HepG2 (cell line): ENCODE data around the gene PHOSPHO2. TPM values are rescaled to one million over a fixed set of nuclear protein-coding genes. Genes with fewer than 3 reads are reported as not detected.

Source experiments
- ATAC-seq: fragments of 200-7000 bp; cut with Tn5 transposase; 3 replicates; pipeline ENCODE4 v1.9.1; 2020; ENCODE audit warnings: mild to moderate bottlenecking, moderate library complexity
- BruUV-seq: library from RNA; stranded (reverse); fragments of 400-500 nt; replicated peaks from 2 replicates; lab custom pipeline; 2021; lab: Mats Ljungman, UMichigan
- CTCF ChIA-PET: fragments of 300-600 bp; formaldehyde crosslinking; extraction: SDS; loops from one replicate; lab custom pipeline; 2021; ENCODE audit warnings: low total read pairs, inconsistent platforms, low intra/inter-chr PET ratio; lab: Yijun Ruan, JAX
- POLR2A ChIA-PET: fragments of 350-600 bp; sonication (Branson Sonifier 250); formaldehyde crosslinking; loops from one replicate; lab custom pipeline; 2020; ENCODE audit warnings: antibody characterized with exemption, inconsistent platforms; lab: Yijun Ruan, JAX
- DNase-seq: peaks from one replicate; pipeline ENCODE4 v3.0.0-alpha.2; 2015; ENCODE audit warnings: low spot score
- FAIRE-seq: peaks from 3 replicates; lab custom pipeline; 2011; peaks lifted over from hg19 to GRCh38; lab: Jason Lieb, UNC
- H2AFZ ChIP-seq: one replicate; pipeline ENCODE4 v1.6.1; 2011; ENCODE audit warnings: low read length, inconsistent platforms
- H3K27ac ChIP-seq: fragments of 300-600 bp; 3 replicates; pipeline ENCODE4 v1.8.0; 2011; ENCODE audit warnings: mixed run types, mild to moderate bottlenecking, mixed read lengths, low read length, inconsistent platforms; ENCODE audit not compliant: insufficient read depth; ENCODE audit errors: extremely low read length
- H3K27me3 ChIP-seq, 2 experiments: fragments of 200-600 bp in 1 of 2; 2 replicates in 1 of 2; 3 replicates in 1 of 2; pipeline versions ENCODE4 v1.6.0 to v1.8.0; 2011; ENCODE audit warnings: low read length in 2 of 2, mild to moderate bottlenecking in 2 of 2, moderate library complexity in 2 of 2, inconsistent platforms in 1 of 2; ENCODE audit not compliant: insufficient read depth in 2 of 2, control insufficient read depth in 1 of 2
- H3K36me3 ChIP-seq, 2 experiments: fragments of 200-600 bp in 1 of 2; replicated peaks in 1 of 2; 2 replicates in 1 of 2; 3 replicates in 1 of 2; pipeline versions ENCODE4 v1.5.1 to v1.8.0; 2011; ENCODE audit warnings: low read length in 2 of 2, inconsistent platforms in 1 of 2; ENCODE audit not compliant: insufficient read depth in 2 of 2, control insufficient read depth in 1 of 2
- H3K4me1 ChIP-seq: 2 replicates; pipeline ENCODE4 v1.5.1; 2012; ENCODE audit warnings: low read length, inconsistent platforms; ENCODE audit not compliant: insufficient read depth
- H3K4me2 ChIP-seq: 2 replicates; pipeline ENCODE4 v1.6.0; 2011; ENCODE audit warnings: low read depth, low read length, inconsistent platforms
- H3K4me3 ChIP-seq, 3 experiments: fragments of 200-600 bp in 1 of 3; sonication (generic), shearing (Covaris generic) in 1 of 3; replicated peaks in 1 of 3; 2 replicates each; pipeline ENCODE4 v1.5.1; 2011 to 2016; ENCODE audit warnings: low read length in 3 of 3, inconsistent platforms in 2 of 3, low read depth in 2 of 3, mild to moderate bottlenecking in 2 of 3, control low read depth in 1 of 3, mixed read lengths in 1 of 3; ENCODE audit not compliant: insufficient read depth in 1 of 3
- H3K79me2 ChIP-seq: one replicate; pipeline ENCODE4 v1.6.1; 2011; ENCODE audit warnings: low read length, inconsistent platforms; ENCODE audit not compliant: insufficient read depth
- H3K9ac ChIP-seq: 2 replicates; pipeline ENCODE4 v1.6.0; 2011; ENCODE audit warnings: mild to moderate bottlenecking, low read depth, low read length, inconsistent platforms; ENCODE audit not compliant: insufficient read depth
- H3K9me3 ChIP-seq: 2 replicates; pipeline ENCODE4 v1.5.1; 2012; ENCODE audit warnings: mild to moderate bottlenecking, low read length
- H4K20me1 ChIP-seq: 2 replicates; pipeline ENCODE4 v1.6.0; 2011; ENCODE audit warnings: inconsistent platforms, mild to moderate bottlenecking, low read length, moderate library complexity; ENCODE audit not compliant: insufficient read depth
- CHD2 ChIP-seq: IDR thresholded peaks from 2 replicates; pipeline ENCODE4 v1.6.1; 2011; ENCODE audit warnings: low read depth, low read length, improper control_type of control experiment
- CREB1 ChIP-seq, 2 experiments: fragments of 450-650 bp in 1 of 2; IDR thresholded peaks; 2 replicates each; pipeline ENCODE4 v1.6.1; 2016 to 2017; ENCODE audit warnings: control low read depth in 1 of 2, mild to moderate bottlenecking in 1 of 2, missing compliant biosample characterization in 1 of 2, missing genetic modification characterization in 1 of 2
- ELF4 ChIP-seq: sonication (generic); formaldehyde crosslinking; IDR thresholded peaks from 2 replicates; pipeline ENCODE4 v1.5.0; 2020; ENCODE audit warnings: missing genetic modification reagents, mild to moderate bottlenecking, moderate library complexity, borderline replicate concordance
- HNRNPL ChIP-seq: fragments of 200-400 bp; formaldehyde crosslinking; IDR thresholded peaks from 2 replicates; pipeline ENCODE4 v1.6.1; 2017; ENCODE audit warnings: mild to moderate bottlenecking, low read depth, low read length
- KLF15 ChIP-seq: sonication (generic); formaldehyde crosslinking; IDR thresholded peaks from 2 replicates; pipeline ENCODE4 v1.8.1; 2023; ENCODE audit warnings: borderline replicate concordance, mild to moderate bottlenecking, inconsistent platforms, missing genetic modification reagents, mixed read lengths
- MTF1 ChIP-seq: sonication (generic); formaldehyde crosslinking; IDR thresholded peaks from 2 replicates; pipeline ENCODE4 v1.5.0; 2020; ENCODE audit warnings: missing genetic modification reagents
- NFE2 ChIP-seq: sonication (generic); formaldehyde crosslinking; IDR thresholded peaks from 2 replicates; pipeline ENCODE4 v1.4.0; 2020; ENCODE audit warnings: missing genetic modification reagents
- NFE2L2 ChIP-seq: fragments of 150-350 bp; IDR thresholded peaks from 2 replicates; pipeline ENCODE4 v1.6.1; 2014; ENCODE audit warnings: low read length
- PAWR ChIP-seq: sonication (generic); formaldehyde crosslinking; IDR thresholded peaks from 2 replicates; pipeline ENCODE4 v1.4.0; 2020; ENCODE audit warnings: missing genetic modification reagents, mild to moderate bottlenecking, borderline replicate concordance
- RAD21 ChIP-seq: fragments of 450-650 bp; formaldehyde crosslinking; IDR thresholded peaks from 2 replicates; pipeline ENCODE4 v1.5.0; 2020; ENCODE audit warnings: mild to moderate bottlenecking
- RFXAP ChIP-seq: sonication (generic); formaldehyde crosslinking; IDR thresholded peaks from 2 replicates; pipeline ENCODE4 v1.4.0; 2020; ENCODE audit warnings: missing genetic modification reagents, borderline replicate concordance
- SMAD9 ChIP-seq: sonication (generic); formaldehyde crosslinking; IDR thresholded peaks from 2 replicates; pipeline ENCODE4 v1.5.1; 2020; ENCODE audit warnings: mild to moderate bottlenecking, missing genetic modification reagents
- SSRP1 ChIP-seq: IDR thresholded peaks from 2 replicates; pipeline ENCODE4 v1.6.1; 2016; ENCODE audit warnings: control low read depth
- TBP ChIP-seq: sonication (generic); formaldehyde crosslinking; IDR thresholded peaks from 2 replicates; pipeline ENCODE4 v1.5.0; 2020; ENCODE audit warnings: missing genetic modification reagents
- ZNF460 ChIP-seq: sonication (generic); formaldehyde crosslinking; IDR thresholded peaks from 2 replicates; pipeline ENCODE4 v1.5.1; 2020; ENCODE audit warnings: missing genetic modification reagents, mild to moderate bottlenecking, borderline replicate concordance
- ZNF775 ChIP-seq: sonication (generic); formaldehyde crosslinking; IDR thresholded peaks from 2 replicates; pipeline ENCODE4 v1.4.0; 2020; ENCODE audit warnings: missing genetic modification reagents, mild to moderate bottlenecking, moderate library complexity, borderline replicate concordance
- ZSCAN12 ChIP-seq: sonication (generic); formaldehyde crosslinking; IDR thresholded peaks from 2 replicates; pipeline ENCODE4 v1.9.0; 2021; ENCODE audit warnings: mild to moderate bottlenecking, missing genetic modification reagents
- WGBS: methylation state at CpG from one replicate; pipeline ENCODE4 v1.1.6; 2017; ENCODE audit warnings: low lambda C conversion rate; 5-methylcytosine and 5-hydroxymethylcytosine counted together
- in situ Hi-C: cut with HindIII; loops from 2 replicates; pipeline ENCODE4 v1.10.0; 2017; ENCODE audit warnings: low pct_unique_long_range_greater_than_20kb; ENCODE audit not compliant: extremely low pct_ligation_motif_present
- intact Hi-C: fragments of 100-400 bp; cut with micrococcal nuclease; formaldehyde crosslinking; loops from one replicate; pipeline ENCODE4 v1.10.0; 2022; ENCODE audit not compliant: unreplicated experiment
- polyA plus RNA-seq, 8 experiments: library from polyadenylated mRNA; depleted of rRNA in 3 of 8; stranded (reverse) in 7 of 8; unstranded in 1 of 8; fragments of >200 nt; fragmentation: Illumina TruSeq in 4 of 8; extraction: Trizol in 4 of 8; gene quantifications; 2 replicates each; pipeline versions ENCODE4 v1.2.1 to v1.2.3, GENCODE V29; 2011 to 2016; ENCODE audit warnings: low read depth in 4 of 8, missing spikeins in 1 of 8, mixed read lengths in 1 of 8; ENCODE audit not compliant: insufficient read depth in 1 of 8
- total RNA-seq, 5 experiments: library from RNA; depleted of rRNA; stranded (reverse); fragments of >200 nt; fragmentation: Illumina TruSeq; extraction: Trizol; gene quantifications; 2 replicates each; pipeline ENCODE4 v1.2.3, GENCODE V29; 2016; ENCODE audit warnings: low read depth in 1 of 5
- TF ChIP-seq, protein P1 (sequence below), 2 experiments: sonication (generic) in 1 of 2; formaldehyde crosslinking in 1 of 2; IDR thresholded peaks; 2 replicates each; pipeline versions ENCODE4 v1.6.1 to v1.9.0; 2014 to 2022; ENCODE audit warnings: antibody characterized with exemption in 1 of 2, borderline replicate concordance in 1 of 2, inconsistent platforms in 1 of 2, low read depth in 1 of 2, missing genetic modification reagents in 1 of 2
- TF ChIP-seq, protein P2 (sequence below): sonication (generic); formaldehyde crosslinking; IDR thresholded peaks from 2 replicates; pipeline ENCODE4 v1.4.0; 2020; ENCODE audit warnings: missing genetic modification reagents

The PHOSPHO2 gene
- total and polyA plus RNA-seq, 2 of the 13 experiments (the other 11 are each of a cell fraction or from before 2014, with no cell fraction given), result 6.1 to 11.4 TPM

DNA sequence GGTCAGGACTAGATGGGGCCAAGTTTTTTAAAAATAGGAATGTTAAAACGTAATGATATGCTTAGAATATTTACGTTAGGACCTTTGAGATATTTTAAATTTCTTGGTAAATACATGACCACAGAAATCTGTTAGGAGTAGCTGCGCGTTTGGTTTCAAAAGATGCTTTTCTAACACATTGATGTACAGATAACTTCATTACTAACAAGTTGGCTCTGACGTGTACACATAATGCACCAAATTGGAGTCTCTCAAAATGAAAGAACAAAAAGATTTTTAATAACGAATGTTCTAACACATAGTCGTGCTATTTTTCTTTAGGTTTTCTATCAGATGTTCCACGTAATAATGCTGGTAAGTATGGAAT is 608 bp downstream of the PHOSPHO2 start:
- Histone ChIP-seq H3K27me3 (no peaks in the 10 kb centered on the region; a peak in 1 of 5 replicates), H3K9ac (peak overlapping the region; percentile 93), H3K4me3 (peak overlapping the region; percentile 78 to 88 (median 81)), H4K20me1 (no peaks in the 10 kb centered on the region), H3K4me1 (peaks cover 44% of the 10 kb centered on the region), H3K27ac (peak overlapping the region; percentile 79), H3K4me2 (peak overlapping the region; percentile 96), H3K9me3 (no peaks in the 10 kb centered on the region), H2AFZ (peak overlapping the region; percentile 38), H3K36me3 (peaks cover 3 to 9% of the 10 kb centered on the region in 2 experiments; a peak in 1 of 5 replicates), H3K79me2 (peaks cover 16% of the 10 kb centered on the region)
- intact Hi-C loops, result loop anchor here (1.0 to 2.0 kb wide), 3 partner anchors 12 to 38 kb away; partner anchors contain the start of gene KLHL23
- in situ Hi-C loops, result no loop called here
- ATAC-seq (no peak), FAIRE-seq (no peak), DNase-seq (no peak)
- POLR2A ChIA-PET, result interaction anchor here (0.6 to 2.6 kb wide), 10 partner anchors 8 to 110 kb away, joined by 3 to 19 read pairs (median 4); partner anchors contain the start of genes KLHL23 and SSB
- no TSS peak for BruUV-seq
- WGBS, result 35% methylated on average over 8 of the region's 8 CpGs
- CTCF ChIA-PET, result no interaction called here
- no peak for TF ChIP-seq PAWR
- TF ChIP-seq ZNF460, result no peak
- no peak for TF ChIP-seq RAD21 (CRISPR knock-in tag)
- no peak for TF ChIP-seq ELF4
- TF ChIP-seq CHD2, result no peak
- no peak for TF ChIP-seq HNRNPL
- TF ChIP-seq TBP (CRISPR knock-in tag), result 0 out of 2 replicates have a peak, but pooled peaks have one; percentile 3
- TF ChIP-seq, protein P1, sequence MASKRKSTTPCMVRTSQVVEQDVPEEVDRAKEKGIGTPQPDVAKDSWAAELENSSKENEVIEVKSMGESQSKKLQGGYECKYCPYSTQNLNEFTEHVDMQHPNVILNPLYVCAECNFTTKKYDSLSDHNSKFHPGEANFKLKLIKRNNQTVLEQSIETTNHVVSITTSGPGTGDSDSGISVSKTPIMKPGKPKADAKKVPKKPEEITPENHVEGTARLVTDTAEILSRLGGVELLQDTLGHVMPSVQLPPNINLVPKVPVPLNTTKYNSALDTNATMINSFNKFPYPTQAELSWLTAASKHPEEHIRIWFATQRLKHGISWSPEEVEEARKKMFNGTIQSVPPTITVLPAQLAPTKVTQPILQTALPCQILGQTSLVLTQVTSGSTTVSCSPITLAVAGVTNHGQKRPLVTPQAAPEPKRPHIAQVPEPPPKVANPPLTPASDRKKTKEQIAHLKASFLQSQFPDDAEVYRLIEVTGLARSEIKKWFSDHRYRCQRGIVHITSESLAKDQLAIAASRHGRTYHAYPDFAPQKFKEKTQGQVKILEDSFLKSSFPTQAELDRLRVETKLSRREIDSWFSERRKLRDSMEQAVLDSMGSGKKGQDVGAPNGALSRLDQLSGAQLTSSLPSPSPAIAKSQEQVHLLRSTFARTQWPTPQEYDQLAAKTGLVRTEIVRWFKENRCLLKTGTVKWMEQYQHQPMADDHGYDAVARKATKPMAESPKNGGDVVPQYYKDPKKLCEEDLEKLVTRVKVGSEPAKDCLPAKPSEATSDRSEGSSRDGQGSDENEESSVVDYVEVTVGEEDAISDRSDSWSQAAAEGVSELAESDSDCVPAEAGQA (IDR thresholded peaks at IDR 0.05; ENCODE audit: low read depth), result no peak
- TF ChIP-seq, protein P1 (CRISPR knock-in tag; IDR thresholded peaks at IDR 0.05; ENCODE audit: borderline replicate concordance), result 0 out of 2 replicates have a peak, but pooled peaks have one; percentile 12
- no peak for TF ChIP-seq SMAD9
- no peak for TF ChIP-seq NFE2 (CRISPR knock-in tag)
- no peak for TF ChIP-seq ZSCAN12 (CRISPR knock-in tag)
- 0 out of 2 replicates have a peak, but pooled peaks have one; percentile 4 for TF ChIP-seq MTF1 (CRISPR knock-in tag)
- no peak for TF ChIP-seq RFXAP (CRISPR knock-in tag)
- TF ChIP-seq NFE2L2, result no peak
- no peak for TF ChIP-seq KLF15 (CRISPR knock-in tag)
- TF ChIP-seq, protein P2, sequence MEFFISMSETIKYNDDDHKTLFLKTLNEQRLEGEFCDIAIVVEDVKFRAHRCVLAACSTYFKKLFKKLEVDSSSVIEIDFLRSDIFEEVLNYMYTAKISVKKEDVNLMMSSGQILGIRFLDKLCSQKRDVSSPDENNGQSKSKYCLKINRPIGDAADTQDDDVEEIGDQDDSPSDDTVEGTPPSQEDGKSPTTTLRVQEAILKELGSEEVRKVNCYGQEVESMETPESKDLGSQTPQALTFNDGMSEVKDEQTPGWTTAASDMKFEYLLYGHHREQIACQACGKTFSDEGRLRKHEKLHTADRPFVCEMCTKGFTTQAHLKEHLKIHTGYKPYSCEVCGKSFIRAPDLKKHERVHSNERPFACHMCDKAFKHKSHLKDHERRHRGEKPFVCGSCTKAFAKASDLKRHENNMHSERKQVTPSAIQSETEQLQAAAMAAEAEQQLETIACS, result no peak
- TF ChIP-seq SSRP1 (CRISPR knock-in tag), result no peak
- TF ChIP-seq CREB1 (IDR thresholded peaks at IDR 0.05), result peak; percentile 6; the same call in 1 of the 2 replicates
- no peak for TF ChIP-seq CREB1 (CRISPR knock-in tag; IDR thresholded peaks at IDR 0.05)
- TF ChIP-seq ZNF775 (CRISPR knock-in tag), result no peak
